Non-pigmented ciliary epithelial cell (primary cell): ENCODE data around the gene KIF15.

ENCODE experiments used
- DNase-seq: peaks from one replicate; pipeline ENCODE4 v3.0.0-alpha.2; 2010; ENCODE audit warnings: low read depth

KIF15 gene

DNA sequence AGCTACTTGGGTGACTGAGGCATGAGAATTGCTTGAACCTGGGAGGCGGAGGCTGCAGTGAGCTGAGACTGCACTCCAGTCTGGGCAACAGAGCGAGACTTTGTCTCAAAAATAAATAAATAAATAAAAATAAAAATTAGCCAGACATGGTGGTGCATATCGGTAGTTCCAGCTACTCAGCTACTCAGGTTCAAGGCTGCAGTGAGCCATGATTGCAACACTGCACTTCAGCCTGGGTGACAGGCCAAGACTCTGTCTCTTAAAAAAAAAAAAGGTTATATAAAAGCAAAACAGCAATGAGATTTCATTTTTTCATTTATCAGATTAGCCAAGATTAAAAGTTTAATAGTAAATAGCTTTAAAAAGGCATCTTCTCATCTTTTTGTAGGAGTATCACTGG, 115.7 kb downstream of the KIF15 start:
- DNase-seq = no peak

- no peak for DNase-seq
Measured at GRCh38 chr3:44880284-44880683, 118.7 kb downstream of the KIF15 start.

DNA sequence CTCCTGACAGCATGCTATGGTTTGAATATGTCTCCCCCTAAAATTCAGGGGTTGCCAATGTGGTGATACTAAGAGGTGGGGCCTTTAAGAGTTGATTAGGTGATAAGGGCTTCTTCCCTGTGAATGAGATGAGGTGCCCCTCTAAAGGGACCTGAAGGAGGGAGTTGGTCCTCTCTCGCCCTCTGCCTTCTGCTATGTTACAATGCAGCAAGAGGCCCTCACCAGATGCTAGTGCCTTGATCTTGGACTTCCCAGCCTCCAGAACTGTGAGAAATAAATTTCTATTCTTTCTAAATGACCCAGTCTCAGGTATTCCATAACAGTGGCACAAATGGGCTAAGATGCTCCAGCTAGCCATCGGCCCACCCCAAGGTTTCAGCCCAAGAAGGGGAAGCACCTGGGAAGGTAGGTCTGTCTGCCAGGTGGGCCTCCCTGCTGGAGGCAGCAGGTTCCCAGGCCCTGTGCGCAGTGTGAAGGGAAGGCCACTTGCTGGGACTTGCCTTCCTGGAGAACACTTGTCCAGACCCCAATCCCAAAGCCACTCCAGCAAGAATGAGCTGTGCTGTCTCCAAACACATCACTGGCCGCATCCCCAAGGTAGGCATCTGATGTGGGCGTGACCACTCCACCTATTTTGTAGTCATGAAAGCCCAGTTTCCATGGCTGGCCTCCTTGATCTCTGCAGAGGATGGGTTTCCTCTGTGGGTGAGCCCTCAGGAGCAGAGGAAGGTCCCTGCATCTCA, 121.8 kb downstream of the KIF15 start:
- no peak for DNase-seq

DNA sequence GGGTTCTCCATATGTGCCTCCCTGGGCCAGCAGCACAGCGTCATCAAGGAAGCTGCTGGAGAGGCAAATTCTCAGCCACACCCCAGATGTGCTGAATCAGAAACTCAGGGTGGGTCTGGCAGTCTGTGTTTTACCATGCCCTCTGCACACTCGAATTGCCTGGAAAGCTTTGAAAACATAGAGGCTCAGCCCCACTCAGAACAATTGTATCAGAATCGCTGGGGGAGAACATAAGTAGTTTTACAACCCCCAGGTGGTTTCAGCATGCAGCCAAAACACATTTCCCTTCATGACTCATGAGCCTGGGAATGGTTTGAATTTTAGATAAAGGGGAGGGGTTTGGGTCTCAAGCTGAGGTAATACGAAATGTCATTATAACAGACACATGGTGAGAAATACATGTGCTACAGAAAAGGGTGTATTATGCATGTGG, 122.4 kb downstream of the KIF15 start:
- peak; percentile 91 for DNase-seq

DNA sequence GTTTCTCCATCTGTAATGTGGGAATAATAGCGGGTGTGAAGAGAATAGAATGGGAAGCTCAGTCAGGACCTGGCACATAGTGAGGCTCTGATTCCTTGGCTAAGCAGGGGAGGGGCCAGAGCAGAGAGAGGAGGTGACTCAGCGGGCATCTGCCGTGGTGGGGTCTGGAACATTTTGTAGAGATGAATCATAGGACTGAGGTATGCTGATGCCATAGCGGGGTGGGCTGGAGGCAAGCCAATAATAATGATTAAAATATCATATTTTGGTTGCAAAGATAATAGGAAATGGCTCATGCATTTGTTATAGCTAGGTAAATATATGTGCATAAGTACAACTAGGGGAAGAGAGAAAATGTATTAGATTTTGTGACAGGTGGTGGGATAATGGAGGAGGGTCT, 124.0 kb downstream of the KIF15 start:
- DNase-seq = peak; percentile 93

DNA sequence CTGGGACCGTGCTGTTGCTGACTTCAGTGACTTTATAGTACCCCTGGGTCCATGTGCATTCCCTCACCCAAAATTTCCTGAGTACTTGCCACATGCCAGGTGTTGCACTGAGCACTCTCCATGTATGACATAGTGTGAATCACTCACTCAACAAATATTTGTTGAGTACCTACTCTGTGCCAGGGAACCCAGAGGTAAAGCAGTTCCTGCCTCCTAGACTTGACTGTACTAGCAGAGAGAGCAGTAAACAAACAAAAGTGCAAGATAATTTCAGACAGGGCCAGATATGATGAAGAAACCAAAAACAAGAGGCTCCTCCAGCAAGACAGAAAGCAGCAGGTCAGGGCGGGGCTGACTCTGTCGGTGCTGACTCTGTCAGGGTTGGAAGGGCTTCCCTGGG, 125.0 kb downstream of the KIF15 start:
- no peak for DNase-seq

- DNase-seq = no peak
Measured at GRCh38 chr3:44887101-44887500, 125.5 kb downstream of the KIF15 start.

- no peak for DNase-seq
Measured at GRCh38 chr3:44890258-44890657, 128.7 kb downstream of the KIF15 start.

GRCh38 chr3:44890852-44891251, 129.3 kb downstream of the KIF15 start:
- no peak for DNase-seq

- DNase-seq = peak; percentile 22
Measured at GRCh38 chr3:44892689-44893088, 131.1 kb downstream of the KIF15 start.

- peak; percentile 43 for DNase-seq
Measured at GRCh38 chr3:44893097-44893496, 131.5 kb downstream of the KIF15 start.

- no peak for DNase-seq
Measured at GRCh38 chr3:44894485-44894884, 132.9 kb downstream of the KIF15 start.

DNA sequence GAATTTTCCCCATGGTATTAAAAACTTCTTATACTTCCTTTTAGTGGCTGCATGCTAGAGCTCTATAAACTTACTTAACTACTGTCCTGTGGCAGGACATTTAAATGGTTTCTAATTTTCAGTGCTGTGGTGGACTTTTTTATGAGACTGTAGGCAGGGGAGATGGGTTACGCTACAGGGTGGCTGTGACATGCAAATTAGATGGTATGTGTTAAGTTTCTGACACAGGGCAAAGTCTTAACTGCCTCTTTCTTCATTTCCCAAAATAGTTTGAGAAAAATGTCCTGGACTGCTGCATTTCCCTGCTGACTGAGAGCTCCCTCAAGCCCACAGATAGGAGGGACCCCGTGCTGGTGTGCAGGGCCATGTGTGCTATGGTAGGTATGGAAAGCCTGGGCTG, 134.8 kb downstream of the KIF15 start:
- no peak for DNase-seq

DNA sequence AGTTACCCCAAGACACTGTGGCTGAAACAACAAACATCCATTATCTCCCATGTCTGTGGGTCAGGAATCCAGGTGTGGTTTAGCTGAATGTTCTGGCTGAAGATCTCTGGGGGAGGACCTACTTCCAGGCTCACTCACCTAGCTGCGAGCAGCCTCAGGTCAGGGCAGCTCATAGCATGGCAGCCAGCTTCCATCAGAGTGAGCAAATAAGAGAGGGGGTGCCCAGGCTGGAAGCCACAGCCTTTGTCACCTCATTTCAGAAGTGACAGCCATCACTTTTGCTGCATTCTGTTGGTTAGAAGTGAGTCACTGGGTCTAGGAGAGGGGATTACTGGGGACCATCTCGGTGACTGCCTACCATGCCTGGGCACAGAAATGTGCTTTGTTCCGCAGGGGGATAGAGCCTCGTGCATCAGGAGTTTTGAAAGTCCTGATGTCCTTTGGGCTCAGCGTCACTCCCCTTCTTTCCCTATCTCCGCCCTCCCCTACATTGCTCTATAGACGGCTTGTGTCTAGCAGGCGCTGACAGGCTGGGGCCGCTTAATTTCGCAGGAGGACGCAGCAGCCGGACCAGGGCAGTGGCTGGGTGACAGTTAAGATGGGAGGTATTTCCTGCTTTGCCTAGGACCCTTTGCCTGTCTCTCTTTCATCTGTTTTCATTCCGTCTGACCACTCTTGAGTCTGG, 138.2 kb downstream of the KIF15 start:
- DNase-seq = no peak

- DNase-seq = no peak
Measured at GRCh38 chr3:44902628-44903027, 141.0 kb downstream of the KIF15 start.
